Motor neuron (in vitro differentiated cells): ENCODE data around the gene ZC3H7B. TPM values are rescaled to one million over a fixed set of nuclear protein-coding genes. Genes with fewer than 3 reads are reported as not detected.
"Not testable (repeated sequence)": the region's sequence is repeated elsewhere in the genome, so short reads cannot be mapped to it uniquely, and the experiment has no call there.

Experiments used
- ATAC-seq, 8 experiments: fragments of 200-7000 bp; cut with Tn5 transposase; replicated peaks in 6 of 8; 2 replicates each; pipeline ENCODE4 v1.8.0; 2021; ENCODE audit warnings: mild to moderate bottlenecking in 8 of 8, moderate library complexity in 8 of 8
- H3K27ac ChIP-seq, 2 donors: fragments of 250-450 bp; sonication (Bioruptor Pico); 2 replicates each; pipeline ENCODE4 v1.9.0; 2021; ENCODE audit warnings: antibody characterized with exemption in 2 of 2, mild to moderate bottlenecking in 2 of 2, moderate library complexity in 1 of 2
- H3K4me1 ChIP-seq, 2 donors: fragments of 250-450 bp; sonication (Bioruptor Pico); replicated peaks in 1 of 2; 2 replicates each; pipeline ENCODE4 v1.6.1; 2021; ENCODE audit warnings: antibody characterized with exemption in 2 of 2, mild to moderate bottlenecking in 2 of 2, moderate library complexity in 1 of 2
- H3K4me3 ChIP-seq, 5 donors: fragments of 250-450 bp; sonication (Bioruptor Pico); 2 replicates each; pipeline ENCODE4 v1.9.0; 2021; ENCODE audit warnings: antibody characterized with exemption in 5 of 5, mild to moderate bottlenecking in 5 of 5, moderate library complexity in 4 of 5
- WGBS, 10 experiments: fragments of 450-650 bp; shearing (Covaris generic); methylation state at CpG; one replicate each; pipeline ENCODE4 v1.0.0; 2022; 5-methylcytosine and 5-hydroxymethylcytosine counted together
- in situ Hi-C, 9 experiments: fragments of 400-800 bp; cut with MboI; loops; one replicate each; pipeline ENCODE4 v1.15.0; 2021; ENCODE audit warnings: low sequenced_read_pairs in 9 of 9, low pct_unique_long_range_greater_than_20kb in 2 of 9; ENCODE audit not compliant: unreplicated experiment in 9 of 9
- total RNA-seq, 8 experiments: library from RNA; unstranded; fragments of 300-600 nt; gene quantifications; 2 replicates each; pipeline versions ENCODE4 v1.2.3 to v1.2.4, GENCODE V29; 2022

Gene ZC3H7B
- 10 to 100 TPM; 28.9 to 83.0 (median 42.2) TPM for total RNA-seq

DNA sequence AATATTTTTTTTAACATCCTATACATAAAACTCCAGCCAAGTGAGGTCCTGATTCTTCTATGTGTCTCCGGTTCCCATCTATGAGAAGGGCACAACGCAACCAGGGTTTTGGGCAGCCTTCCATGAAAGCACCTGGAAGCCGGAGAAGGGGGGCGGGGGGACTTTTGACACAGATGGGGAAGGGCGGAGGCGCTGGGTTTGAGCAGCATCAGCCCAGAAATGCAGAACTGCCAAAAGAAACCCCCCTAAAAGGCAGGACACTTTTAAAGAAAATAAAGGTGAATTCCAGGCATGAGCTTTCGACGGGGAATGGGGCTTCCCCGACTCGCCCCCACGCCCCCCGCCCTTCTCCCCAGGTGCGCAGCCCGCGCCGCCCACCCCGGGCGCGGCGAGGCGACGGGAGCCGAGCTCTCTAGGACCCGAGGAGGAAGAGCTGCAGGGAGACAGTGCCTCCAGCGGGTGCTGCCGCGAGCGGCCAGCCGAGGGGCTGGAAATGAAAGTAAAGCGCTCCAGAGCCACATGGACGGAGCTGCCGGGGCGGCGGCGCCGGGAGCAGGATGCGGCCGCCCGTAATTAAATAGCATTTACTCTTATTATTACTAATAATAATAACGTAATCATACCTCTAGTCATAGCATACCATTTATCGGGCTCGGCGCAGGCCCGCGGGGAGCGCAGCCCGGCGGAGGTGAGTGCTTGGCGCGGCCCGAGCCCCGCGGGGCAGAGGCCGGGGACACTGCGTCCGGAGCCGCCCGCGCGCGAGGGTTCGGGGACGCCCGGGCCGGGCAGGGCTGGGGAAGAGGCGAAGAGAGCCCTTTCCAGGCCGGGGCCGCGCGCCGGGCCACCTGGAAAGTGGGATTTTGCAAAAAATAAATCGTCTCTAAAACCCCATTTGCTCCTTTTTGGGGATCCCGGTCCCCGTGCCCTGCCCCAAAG, at the start of gene ZC3H7B:
TSS of gene ZC3H7B (plus strand) at position 441 of the 936 bp plus-strand sequence. CDS start 19,136 bp downstream, outside the sequence.
- WGBS, 10 experiments: 0 to 8% (median 3%) methylated on average over 1 to 7 of the region's 74 CpGs; no CpG with 5 or more reads in 3 of the 10 experiments
- peak; percentile 93 to 98 (median 96) for ATAC-seq
- in situ Hi-C loops: no loop called here
- H3K27ac ChIP-seq: peak within 1 kb of the TSS; percentile 40 to 79
- peaks cover 5 to 11% of the 10 kb centered on the region in 2 donors for H3K4me1 ChIP-seq
- H3K4me3 ChIP-seq: peak within 1 kb of the TSS; percentile 67 to 98 (median 76)

- no peak overlapping the region for H3K27ac ChIP-seq
- H3K4me3 ChIP-seq: no peak overlapping the region
- ATAC-seq: no peak
- WGBS, 10 experiments: 56 to 100% (median 96%) methylated on average over 1 to 5 of the region's 8 CpGs; no CpG with 5 or more reads in 5 of the 10 experiments
- in situ Hi-C loops: no loop called here
- no peaks in the 10 kb centered on the region for H3K4me1 ChIP-seq
Observed at GRCh38 chr22:41252365-41252764, 49.0 kb upstream of the ZC3H7B start.

GRCh38 chr22:41254230-41254629, 47.1 kb upstream of the ZC3H7B start:
- 87 to 100% (median 93%) methylated on average over 2 to 7 of the region's 7 CpGs; no CpG with 5 or more reads in 3 of the 10 experiments for WGBS, 10 experiments
- no peak for ATAC-seq
- no peaks in the 10 kb centered on the region for H3K4me1 ChIP-seq
- in situ Hi-C loops: no loop called here
- H3K27ac ChIP-seq: no peak overlapping the region
- no peak overlapping the region for H3K4me3 ChIP-seq

- 61 to 100% (median 93%) methylated on average over 1 to 8 of the region's 20 CpGs; no CpG with 5 or more reads in 2 of the 10 experiments for WGBS, 10 experiments
- Histone ChIP-seq H3K4me1 (no peaks in the 10 kb centered on the region), H3K4me3 (no peak overlapping the region), H3K27ac (no peak overlapping the region)
- ATAC-seq: peak in 3 of 8 experiments; percentile 77 to 93 (median 92)
- in situ Hi-C loops: no loop called here
Observed at GRCh38 chr22:41256254-41257253, 44.8 kb upstream of the ZC3H7B start.

- in situ Hi-C loops: no loop called here
- no peak for ATAC-seq
- WGBS, 10 experiments: 80 to 100% (median 90%) methylated on average over 1 to 5 of the region's 11 CpGs; no CpG with 5 or more reads in 6 of the 10 experiments
- Histone ChIP-seq H3K27ac (no peak overlapping the region), H3K4me3 (no peak overlapping the region), H3K4me1 (no peaks in the 10 kb centered on the region)
Observed at GRCh38 chr22:41257696-41258095, 43.6 kb upstream of the ZC3H7B start.

- H3K27ac ChIP-seq, ATAC-seq, H3K4me1 ChIP-seq, in situ Hi-C loops, H3K4me3 ChIP-seq: not testable (repeated sequence)
- WGBS, 10 experiments: 82 to 100% (median 100%) methylated on average over 1 to 4 of the region's 4 CpGs; no CpG with 5 or more reads in 1 of the 10 experiments
Observed at GRCh38 chr22:41259756-41260155, 41.6 kb upstream of the ZC3H7B start.

GRCh38 chr22:41260871-41261270, 40.5 kb upstream of the ZC3H7B start:
- WGBS, 10 experiments: 94 to 100% (median 98%) methylated on average over 2 to 3 of the region's 7 CpGs; no CpG with 5 or more reads in 6 of the 10 experiments
- Histone ChIP-seq H3K4me1 (no peaks in the 10 kb centered on the region), H3K4me3 (no peak overlapping the region), H3K27ac (no peak overlapping the region)
- ATAC-seq: no peak
- in situ Hi-C loops: no loop called here

GRCh38 chr22:41261541-41262249, 39.6 kb upstream of the ZC3H7B start:
- in situ Hi-C loops: no loop called here
- WGBS, 10 experiments: 85 to 100% (median 95%) methylated on average over 1 to 8 of the region's 12 CpGs; no CpG with 5 or more reads in 1 of the 10 experiments
- Histone ChIP-seq H3K4me1 (no peaks in the 10 kb centered on the region), H3K4me3 (no peak overlapping the region), H3K27ac (no peak overlapping the region)
- no peak for ATAC-seq

- in situ Hi-C loops: no loop called here
- H3K4me3 ChIP-seq: no peak overlapping the region
- no peaks in the 10 kb centered on the region for H3K4me1 ChIP-seq
- WGBS, 10 experiments: 94 to 100% (median 100%) methylated on average over 1 to 7 of the region's 15 CpGs; no CpG with 5 or more reads in 3 of the 10 experiments
- ATAC-seq: no peak
- no peak overlapping the region for H3K27ac ChIP-seq
Observed at GRCh38 chr22:41262250-41262765, 39.0 kb upstream of the ZC3H7B start.

- no peak overlapping the region for H3K27ac ChIP-seq
- in situ Hi-C loops: no loop called here
- WGBS, 10 experiments: 80 to 100% (median 92%) methylated on average over 1 to 2 of the region's 2 CpGs; no CpG with 5 or more reads in 7 of the 10 experiments
- H3K4me1 ChIP-seq: no peaks in the 10 kb centered on the region
- peak in 4 of 8 experiments; percentile 38 to 82 (median 78) for ATAC-seq
- no peak overlapping the region for H3K4me3 ChIP-seq
Observed at GRCh38 chr22:41263704-41264103, 37.6 kb upstream of the ZC3H7B start.

DNA sequence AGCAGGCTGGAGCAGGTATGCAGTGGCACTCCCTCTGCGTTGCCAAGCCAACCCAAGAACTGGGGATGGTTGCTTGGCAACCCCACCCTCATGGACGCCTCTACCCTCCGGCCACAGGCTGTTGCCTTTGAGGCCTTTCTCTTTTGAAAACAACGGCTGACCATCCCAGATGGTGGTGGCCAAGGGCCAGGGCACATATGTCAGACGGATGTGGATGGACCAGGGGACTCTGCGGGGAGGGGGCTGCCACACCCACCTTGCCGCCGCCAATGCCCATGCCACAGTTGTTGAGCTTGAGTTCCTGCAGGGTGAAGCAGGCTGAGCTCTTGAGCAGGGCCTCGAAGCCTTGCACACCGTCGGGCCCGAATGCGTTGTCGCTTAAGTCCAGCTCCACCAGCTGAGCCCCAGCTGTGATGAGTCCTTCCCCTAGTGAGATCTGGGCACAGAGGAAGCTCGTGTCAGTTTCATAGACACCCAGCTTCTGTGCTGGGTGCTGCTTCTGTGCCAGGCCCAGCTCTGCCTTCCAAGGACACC, 36.9 kb upstream of the ZC3H7B start:
- H3K4me1 ChIP-seq: no peaks in the 10 kb centered on the region
- H3K27ac ChIP-seq: no peak overlapping the region
- WGBS, 10 experiments: 20 to 100% (median 71%) methylated on average over 1 to 11 of the region's 15 CpGs; no CpG with 5 or more reads in 5 of the 10 experiments
- peak in 7 of 8 experiments; percentile 8 to 84 (median 25) for ATAC-seq
- H3K4me3 ChIP-seq: no peak overlapping the region
- in situ Hi-C loops: no loop called here

GRCh38 chr22:41267958-41268357, 33.4 kb upstream of the ZC3H7B start:
- no peak for ATAC-seq
- 70 to 100% (median 80%) methylated on average over 1 to 7 of the region's 16 CpGs; no CpG with 5 or more reads in 5 of the 10 experiments for WGBS, 10 experiments
- H3K27ac ChIP-seq: no peak overlapping the region
- in situ Hi-C loops: no loop called here
- H3K4me1 ChIP-seq: no peaks in the 10 kb centered on the region
- no peak overlapping the region for H3K4me3 ChIP-seq
